D721Med (cell line): ENCODE results near the gene PGP.

Experiments used
- DNase-seq: peaks from one replicate; pipeline ENCODE4 v3.0.0; 2011; ENCODE audit warnings: low spot score; ENCODE audit not compliant: insufficient read length
- FAIRE-seq: peaks from 2 replicates; lab custom pipeline; 2011; peaks lifted over from hg19 to GRCh38; lab: Jason Lieb, UNC
- CTCF ChIP-seq: IDR thresholded peaks from 2 replicates; pipeline ENCODE4 v1.5.1; 2012; ENCODE audit warnings: mild to moderate bottlenecking, control low read depth; ENCODE audit not compliant: insufficient read depth; ENCODE audit errors: missing control alignments

Gene PGP

GRCh38 chr16:2232094-2232990 is 17.7 kb upstream of the PGP start:
- TF ChIP-seq CTCF: no peak
- DNase-seq: no peak
- FAIRE-seq: no peak

- FAIRE-seq (no peak), DNase-seq (no peak)
- no peak for TF ChIP-seq CTCF
Measured at GRCh38 chr16:2231016-2231931, 16.6 kb upstream of the PGP start.

- TF ChIP-seq CTCF: no peak
- no peak for DNase-seq
- no peak for FAIRE-seq
Measured at GRCh38 chr16:2230376-2230775, 15.7 kb upstream of the PGP start.

- DNase-seq: no peak
- no peak for FAIRE-seq
- TF ChIP-seq CTCF: no peak
Measured at GRCh38 chr16:2229632-2230250, 15.1 kb upstream of the PGP start.

GRCh38 chr16:2229091-2229490 is 14.5 kb upstream of the PGP start:
- FAIRE-seq (no peak), DNase-seq (no peak)
- TF ChIP-seq CTCF: no peak

- no peak for TF ChIP-seq CTCF
- FAIRE-seq (no peak), DNase-seq (no peak)
Measured at GRCh38 chr16:2228161-2228824, 13.7 kb upstream of the PGP start.
